Gastroesophageal sphincter (tissue), 3 donors: ENCODE measurements around the gene ABCC6.
A peak's percentile ranks its signal among the peaks of the same experiment; 100 is the strongest.
"Not testable (repeated sequence)": the region's sequence is repeated elsewhere in the genome, so short reads cannot be mapped to it uniquely, and the experiment has no call there.

Experiments
- POLR2AphosphoS5 ChIP-seq: sonication (generic); formaldehyde crosslinking; IDR thresholded peaks from one replicate; pipeline ENCODE4 v1.6.1; 2017; ENCODE audit warnings: antibody characterized with exemption
- TF ChIP-seq, protein P1 (sequence below), 4 experiments: fragments of 200-600 bp in 2 of 4; fragments of 450-650 bp in 2 of 4; sonication (generic) in 1 of 4; IDR thresholded peaks; one replicate each; pipeline ENCODE4 v1.5.1; 2017 to 2019; ENCODE audit warnings: antibody characterized with exemption in 4 of 4, mild to moderate bottlenecking in 2 of 4, moderate library complexity in 2 of 4

DNA sequence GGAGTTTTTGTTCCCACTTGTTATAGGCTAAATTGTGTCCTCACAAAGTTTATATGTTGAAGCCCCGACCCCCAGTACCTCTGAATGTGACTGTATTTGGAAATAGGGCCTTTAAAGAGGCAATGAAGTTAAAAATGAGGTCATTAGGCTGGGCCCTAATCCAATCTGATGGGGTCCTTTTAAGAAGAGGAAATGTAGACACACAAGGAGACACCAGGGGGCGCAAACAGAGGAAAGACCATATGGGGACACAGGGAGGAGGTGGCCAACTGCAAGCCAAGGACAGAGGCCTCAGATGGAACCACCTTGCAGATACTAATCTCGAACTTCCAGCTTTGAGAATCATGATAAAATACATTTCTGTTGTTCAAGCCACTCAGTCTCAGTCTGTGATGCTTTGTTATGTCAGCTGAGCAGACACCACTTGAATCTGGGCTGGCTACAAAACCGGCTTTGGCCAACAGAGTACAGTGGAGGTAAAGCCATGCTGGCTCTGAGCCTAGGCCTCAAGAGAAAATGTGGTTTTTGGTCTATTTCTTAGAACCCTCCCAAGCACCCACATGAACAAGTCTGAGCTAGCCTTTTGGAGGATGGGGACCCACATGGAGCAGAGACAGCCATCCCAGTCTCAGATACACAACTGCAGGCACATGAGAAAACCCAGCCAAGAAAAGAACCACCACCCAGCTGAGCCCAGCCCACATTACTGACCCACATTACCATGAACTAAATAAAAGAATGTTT is 20.7 kb downstream of the ABCC6 start:
- TF ChIP-seq, protein P1, sequence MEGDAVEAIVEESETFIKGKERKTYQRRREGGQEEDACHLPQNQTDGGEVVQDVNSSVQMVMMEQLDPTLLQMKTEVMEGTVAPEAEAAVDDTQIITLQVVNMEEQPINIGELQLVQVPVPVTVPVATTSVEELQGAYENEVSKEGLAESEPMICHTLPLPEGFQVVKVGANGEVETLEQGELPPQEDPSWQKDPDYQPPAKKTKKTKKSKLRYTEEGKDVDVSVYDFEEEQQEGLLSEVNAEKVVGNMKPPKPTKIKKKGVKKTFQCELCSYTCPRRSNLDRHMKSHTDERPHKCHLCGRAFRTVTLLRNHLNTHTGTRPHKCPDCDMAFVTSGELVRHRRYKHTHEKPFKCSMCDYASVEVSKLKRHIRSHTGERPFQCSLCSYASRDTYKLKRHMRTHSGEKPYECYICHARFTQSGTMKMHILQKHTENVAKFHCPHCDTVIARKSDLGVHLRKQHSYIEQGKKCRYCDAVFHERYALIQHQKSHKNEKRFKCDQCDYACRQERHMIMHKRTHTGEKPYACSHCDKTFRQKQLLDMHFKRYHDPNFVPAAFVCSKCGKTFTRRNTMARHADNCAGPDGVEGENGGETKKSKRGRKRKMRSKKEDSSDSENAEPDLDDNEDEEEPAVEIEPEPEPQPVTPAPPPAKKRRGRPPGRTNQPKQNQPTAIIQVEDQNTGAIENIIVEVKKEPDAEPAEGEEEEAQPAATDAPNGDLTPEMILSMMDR (IDR thresholded peaks at IDR 0.05): peak in 1 of 4 experiments; percentile 23
- TF ChIP-seq POLR2AphosphoS5: not testable (repeated sequence)
